ENCODE results near the gene METTL26.

METTL26 gene

DNA sequence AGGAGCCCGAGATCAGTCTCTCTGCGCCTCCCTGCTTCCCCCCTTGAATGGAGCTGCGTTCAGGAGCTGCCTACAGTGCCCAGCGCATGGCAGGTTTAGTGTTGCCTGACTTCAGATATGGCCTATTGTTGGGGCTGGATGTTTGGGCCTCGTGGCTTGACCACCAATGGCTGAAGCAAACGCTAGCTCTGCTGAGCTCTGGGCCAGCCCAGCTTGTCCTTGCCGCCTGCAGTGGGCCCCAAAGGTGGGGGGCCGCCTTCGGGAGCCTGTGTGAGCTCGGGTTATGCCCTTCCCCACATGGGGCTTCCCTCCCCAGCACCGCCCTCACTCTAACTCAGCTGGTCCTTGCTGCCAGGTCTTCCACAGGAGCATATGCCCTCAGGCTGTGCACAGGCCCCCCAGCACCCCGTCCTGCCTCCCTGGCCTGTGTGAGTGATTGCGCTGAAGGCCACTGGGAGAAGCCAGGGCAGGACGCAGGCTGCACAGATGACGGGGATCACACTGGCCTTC is 2.0 kb upstream of the METTL26 start:
- no peak for DNase-seq (ENCODE audit: low read depth in 2 of 2)

DNA sequence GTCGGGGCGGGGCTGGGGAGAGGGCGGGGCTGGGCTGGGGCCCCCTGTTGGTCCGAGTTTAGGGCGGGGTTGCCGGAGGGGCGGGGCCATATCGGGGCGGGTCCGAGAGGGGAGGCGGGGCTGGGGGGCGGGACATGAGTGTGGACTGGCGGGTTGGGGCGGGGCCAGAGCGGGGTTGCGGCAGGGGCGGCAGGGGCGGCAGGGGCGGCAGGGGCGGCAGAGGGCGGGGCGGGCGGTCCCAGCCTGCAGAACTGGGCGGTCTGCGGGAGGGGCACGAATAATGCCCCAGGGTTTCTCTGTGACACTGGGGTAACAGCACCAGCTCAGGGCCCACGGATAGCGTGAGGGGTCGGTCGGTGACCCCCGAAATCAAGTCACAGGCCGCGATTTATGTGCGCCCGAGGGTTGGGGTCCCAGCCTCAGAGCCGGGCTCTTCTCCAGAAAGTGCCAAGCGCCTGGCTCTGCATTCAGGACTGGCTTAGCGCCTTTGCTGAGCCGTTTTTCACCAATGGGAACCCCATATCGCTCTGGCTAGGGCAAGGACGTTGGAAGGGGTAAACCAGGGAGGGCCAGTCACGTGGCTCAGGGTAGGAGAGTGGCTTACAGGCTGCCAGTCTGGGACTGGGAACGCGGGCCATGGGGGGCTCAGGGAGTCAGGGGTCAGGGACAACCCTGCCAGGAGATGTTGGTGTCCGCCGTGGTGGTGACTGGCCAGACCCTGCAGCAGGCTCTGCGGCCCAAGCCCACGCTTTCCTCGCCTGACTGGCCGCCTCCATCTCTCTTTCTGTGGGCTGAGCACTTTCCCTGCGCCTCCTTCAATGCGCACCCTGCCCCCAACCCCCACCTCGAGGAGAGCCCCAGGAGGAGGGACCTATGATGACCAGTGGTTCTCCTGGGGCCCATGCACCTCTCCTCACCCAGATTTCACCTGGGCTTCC is 1.2 kb upstream of the METTL26 start:
- peak; percentile 81 to 86 for DNase-seq (ENCODE audit: low read depth in 2 of 2)

DNA sequence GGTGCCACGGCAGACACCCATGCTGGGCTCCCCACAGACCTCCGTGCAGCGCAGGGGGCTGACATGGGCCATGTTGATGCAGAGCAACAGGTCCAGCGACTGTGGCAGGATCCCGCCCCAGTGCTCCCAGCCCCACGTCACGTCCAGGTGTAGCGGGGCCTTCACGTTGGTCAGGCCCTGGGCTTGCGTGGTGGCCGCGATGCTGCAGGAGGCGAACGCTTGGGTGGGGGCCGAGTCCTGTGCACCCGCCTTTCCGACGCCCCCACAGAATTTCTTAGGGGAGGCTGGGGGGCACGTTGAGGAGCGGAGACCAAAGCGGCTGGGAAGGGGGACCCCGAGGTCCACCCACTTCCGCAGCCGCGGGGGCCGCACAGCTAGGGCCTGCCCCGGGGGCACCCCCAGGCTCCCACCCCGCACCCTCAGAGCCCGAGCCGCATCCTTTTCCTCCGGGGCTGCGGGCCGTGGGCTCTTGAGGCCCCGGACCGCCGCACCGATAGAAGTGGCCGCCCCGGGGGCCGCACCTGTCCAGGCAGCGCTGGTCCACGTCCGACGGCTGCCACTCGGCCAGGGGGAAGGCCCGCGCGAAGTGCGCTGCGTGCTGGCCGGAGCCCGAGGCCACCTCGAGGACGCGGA is 416 bp downstream of the METTL26 start:
- no peak for DNase-seq (ENCODE audit: low read depth in 2 of 2)

DNA sequence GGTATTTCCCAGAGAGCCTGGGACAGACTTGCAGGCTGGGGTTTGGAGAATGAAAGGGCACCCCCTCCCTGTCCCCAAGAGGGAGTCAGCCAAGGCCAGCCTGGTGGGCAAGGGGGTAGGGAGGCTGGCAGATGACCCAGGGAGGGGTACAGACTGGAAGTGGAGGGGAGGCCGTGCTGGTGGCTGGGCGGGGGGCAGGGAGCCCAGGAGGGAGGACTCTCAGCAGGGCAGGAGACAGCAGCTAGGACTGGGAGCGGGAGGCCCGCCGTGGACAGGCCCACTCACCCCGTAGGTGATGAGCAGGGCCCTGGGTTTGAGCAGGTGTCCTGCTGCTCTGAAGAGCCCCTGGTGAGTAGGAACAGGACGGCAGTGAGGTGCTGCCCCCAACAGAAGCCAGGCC is 1.1 kb downstream of the METTL26 start:
- no peak for DNase-seq (ENCODE audit: low read depth in 2 of 2)

DNA sequence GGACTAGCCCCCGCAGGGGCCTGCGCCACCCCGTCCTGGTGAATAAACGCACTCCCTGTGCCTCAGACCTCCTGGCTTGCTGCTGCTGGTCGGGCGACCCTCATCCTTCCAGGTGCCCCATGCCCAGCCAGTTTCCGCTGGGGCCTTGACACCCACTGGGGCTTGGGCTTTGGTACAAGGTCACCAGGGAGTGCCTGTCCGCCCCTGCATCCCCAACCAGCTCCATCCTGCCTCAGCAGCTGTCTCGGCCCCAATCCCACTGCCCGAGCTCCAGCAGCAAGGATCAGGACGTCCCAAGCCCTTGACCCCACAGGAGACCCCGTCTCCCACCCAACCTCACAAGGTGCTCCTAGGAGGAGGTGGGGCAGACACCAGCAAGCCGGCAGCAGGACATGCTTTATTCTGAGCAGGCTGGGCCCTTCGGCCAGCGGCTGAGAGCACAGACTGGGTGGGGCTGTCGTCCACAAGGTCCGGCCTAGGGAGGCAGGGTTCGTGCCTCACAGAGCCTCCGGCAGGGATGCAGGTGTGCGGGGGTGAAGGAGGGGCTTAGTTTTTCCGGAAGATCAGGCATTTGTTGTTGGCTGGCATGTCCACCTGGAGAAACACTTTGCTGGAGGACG is 1.9 kb downstream of the METTL26 start:
- no peak for DNase-seq (ENCODE audit: low read depth in 2 of 2)

DNA sequence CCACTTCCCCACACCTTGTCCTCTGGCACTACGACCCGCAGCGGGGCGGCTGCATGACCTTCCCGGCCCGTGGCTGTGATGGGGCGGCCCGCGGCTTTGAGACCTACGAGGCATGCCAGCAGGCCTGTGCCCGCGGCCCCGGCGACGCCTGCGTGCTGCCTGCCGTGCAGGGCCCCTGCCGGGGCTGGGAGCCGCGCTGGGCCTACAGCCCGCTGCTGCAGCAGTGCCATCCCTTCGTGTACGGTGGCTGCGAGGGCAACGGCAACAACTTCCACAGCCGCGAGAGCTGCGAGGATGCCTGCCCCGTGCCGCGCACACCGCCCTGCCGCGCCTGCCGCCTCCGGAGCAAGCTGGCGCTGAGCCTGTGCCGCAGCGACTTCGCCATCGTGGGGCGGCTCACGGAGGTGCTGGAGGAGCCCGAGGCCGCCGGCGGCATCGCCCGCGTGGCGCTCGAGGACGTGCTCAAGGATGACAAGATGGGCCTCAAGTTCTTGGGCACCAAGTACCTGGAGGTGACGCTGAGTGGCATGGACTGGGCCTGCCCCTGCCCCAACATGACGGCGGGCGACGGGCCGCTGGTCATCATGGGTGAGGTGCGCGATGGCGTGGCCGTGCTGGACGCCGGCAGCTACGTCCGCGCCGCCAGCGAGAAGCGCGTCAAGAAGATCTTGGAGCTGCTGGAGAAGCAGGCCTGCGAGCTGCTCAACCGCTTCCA is 2.6 kb downstream of the METTL26 start:
- no peak for DNase-seq (ENCODE audit: low read depth in 2 of 2)

DNA sequence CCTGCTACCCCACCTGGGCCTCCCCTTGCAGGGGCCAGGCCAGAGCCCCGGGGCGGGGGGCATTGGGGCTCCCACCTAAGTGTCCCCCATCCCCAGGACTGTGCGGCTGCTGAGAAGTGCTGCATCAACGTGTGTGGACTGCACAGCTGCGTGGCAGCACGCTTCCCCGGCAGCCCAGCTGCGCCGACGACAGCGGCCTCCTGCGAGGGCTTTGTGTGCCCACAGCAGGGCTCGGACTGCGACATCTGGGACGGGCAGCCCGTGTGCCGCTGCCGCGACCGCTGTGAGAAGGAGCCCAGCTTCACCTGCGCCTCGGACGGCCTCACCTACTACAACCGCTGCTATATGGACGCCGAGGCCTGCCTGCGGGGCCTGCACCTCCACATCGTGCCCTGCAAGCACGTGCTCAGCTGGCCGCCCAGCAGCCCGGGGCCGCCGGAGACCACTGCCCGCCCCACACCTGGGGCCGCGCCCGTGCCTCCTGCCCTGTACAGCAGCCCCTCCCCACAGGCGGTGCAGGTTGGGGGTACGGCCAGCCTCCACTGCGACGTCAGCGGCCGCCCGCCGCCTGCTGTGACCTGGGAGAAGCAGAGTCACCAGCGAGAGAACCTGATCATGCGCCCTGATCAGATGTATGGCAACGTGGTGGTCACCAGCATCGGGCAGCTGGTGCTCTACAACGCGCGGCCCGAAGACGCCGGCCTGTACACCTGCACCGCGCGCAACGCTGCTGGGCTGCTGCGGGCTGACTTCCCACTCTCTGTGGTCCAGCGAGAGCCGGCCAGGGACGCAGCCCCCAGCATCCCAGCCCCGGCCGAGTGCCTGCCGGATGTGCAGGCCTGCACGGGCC is 3.4 kb downstream of the METTL26 start:
- no peak for DNase-seq (ENCODE audit: low read depth in 2 of 2)

DNA sequence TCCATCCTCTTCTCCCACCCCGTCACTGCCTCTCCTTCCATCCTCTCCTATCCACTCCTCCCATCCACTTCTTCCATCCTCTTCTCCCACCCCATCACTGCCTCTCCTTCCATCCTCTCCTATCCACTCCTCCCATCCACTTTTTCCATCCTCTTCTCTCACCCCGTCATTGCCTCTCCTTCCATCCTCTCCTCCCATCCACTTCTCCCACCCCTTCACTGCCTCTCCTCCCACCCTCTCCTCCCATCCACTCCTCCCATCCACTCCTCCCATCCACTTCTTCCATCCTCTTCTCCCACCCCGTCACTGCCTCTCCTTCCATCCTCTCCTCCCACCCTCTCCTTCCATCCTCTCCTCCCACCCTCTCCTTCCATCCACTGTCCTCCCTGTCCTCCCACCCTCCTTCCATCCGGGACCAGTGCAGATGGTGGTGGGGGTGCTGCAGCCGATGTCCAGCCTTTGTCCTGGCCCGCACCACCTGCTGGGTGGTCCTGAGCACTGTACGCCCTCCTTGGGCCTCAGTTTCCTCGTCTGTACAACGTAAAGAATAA is 4.2 kb downstream of the METTL26 start:
- DNase-seq (ENCODE audit: low read depth in 2 of 2) = no peak

DNA sequence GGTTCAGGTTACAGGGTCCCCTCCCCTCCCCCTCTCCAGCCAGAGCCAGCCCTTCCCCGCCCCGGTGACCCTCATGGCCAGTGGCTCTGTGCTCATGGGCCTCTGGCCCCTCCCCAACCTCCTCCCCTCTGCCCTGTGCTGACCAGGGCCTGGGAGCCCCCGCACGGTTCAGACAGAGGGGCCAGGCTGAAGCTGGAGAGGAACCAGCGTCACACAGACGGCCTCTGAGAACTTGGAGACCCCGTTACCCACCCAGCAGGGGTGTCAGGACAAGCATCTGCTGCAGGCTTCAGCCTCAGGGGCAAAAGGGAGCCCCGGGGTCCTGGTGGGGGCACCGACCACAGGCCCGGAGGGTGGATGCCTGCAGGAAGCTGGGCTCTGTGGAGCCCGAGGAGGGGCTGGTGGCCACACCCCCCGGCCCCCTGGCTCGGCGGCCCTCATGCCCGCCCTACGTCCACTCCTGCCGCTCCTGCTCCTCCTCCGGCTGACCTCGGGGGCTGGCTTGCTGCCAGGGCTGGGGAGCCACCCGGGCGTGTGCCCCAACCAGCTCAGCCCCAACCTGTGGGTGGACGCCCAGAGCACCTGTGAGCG is 5.2 kb downstream of the METTL26 start, which contains the start of gene WFIKKN1:
WFIKKN1 (plus strand) TSS at position 171 of the 591 bp plus-strand sequence; CDS start at position 440, 269 bp downstream.
- DNase-seq (ENCODE audit: low read depth in 2 of 2) = no peak

DNA sequence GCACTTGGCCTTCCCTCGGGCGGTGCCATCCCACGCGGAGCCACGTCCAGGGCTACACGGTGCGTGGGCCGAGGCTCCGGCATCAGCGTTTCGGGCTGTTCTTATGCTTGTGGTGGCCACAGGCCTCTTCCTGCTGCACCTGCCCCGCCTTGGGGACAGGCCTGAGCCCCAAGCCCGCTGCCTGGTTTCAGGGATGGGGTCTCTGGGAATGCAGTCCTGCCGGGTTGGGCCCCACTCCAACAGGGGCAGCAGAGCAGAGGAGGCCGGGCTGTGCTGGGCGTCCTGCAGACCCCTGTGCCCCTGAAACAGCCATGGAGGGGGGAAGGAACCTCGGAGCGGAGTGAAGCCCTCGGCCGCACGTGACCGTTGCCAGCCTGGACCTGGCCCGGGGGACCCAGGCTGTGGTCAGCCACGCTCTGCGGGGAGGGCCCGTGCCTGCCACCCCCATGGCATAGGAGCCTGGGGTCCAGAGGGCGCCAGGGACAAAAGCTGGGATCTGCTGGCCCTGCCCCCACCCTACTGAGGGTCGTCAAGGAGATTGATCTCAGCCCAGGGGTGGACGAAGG is 5.8 kb downstream of the METTL26 start:
- no peak for DNase-seq (ENCODE audit: low read depth in 2 of 2)

DNA sequence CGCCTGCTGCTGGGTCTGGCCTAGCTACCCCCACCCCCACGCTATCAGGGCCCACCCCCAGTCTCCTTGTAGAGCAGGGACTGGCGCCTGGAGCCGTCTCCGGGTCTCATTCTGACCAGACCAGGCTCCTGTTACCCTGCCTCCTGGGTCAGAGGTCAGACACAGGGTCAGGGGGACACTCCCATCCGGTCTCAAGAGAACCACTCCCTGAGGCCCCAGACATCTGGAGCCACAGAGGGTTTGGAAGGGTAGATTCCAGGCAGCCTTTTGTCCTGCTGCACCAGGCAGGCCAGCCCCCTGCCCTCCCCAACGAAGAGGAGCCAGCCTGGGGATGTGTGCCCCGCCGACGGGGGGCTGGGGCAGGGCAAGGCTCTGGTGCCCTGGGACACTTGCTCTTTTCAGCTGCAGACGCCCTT is 6.3 kb downstream of the METTL26 start:
- no peak for DNase-seq (ENCODE audit: low read depth in 2 of 2)

DNA sequence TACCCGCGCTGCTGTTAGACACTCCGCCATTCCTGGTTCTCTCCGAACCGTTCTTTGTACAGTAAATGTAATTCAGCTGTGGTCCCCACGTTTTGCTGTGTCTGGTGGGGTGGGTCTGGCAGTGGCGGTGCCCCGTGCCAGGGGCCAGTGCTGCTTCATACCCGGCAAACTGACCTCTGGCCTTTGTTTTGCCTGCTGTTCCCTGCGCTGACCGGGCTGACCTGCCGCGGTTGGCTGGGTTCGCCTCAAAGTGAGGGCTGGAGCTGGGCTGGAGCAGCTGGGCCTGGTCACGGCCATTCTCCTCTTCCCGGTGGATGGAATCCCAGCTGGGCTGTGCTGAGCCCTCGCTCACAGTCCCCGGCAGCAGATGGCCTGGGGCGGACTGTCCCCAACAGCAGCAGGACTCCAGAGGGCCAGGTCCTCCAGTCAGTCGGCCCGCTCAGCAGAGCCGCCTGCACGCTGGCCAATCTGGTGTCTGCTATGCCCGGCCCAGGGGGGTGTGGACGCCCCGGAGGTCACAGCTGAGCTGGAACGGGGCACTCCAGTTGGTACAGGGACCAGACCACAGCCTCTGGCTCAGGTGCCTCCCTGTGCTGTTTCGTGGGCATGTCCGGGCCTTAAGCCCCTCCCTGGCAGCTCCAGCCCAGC is 6.8 kb downstream of the METTL26 start:
- DNase-seq (ENCODE audit: low read depth in 2 of 2) = no peak

DNA sequence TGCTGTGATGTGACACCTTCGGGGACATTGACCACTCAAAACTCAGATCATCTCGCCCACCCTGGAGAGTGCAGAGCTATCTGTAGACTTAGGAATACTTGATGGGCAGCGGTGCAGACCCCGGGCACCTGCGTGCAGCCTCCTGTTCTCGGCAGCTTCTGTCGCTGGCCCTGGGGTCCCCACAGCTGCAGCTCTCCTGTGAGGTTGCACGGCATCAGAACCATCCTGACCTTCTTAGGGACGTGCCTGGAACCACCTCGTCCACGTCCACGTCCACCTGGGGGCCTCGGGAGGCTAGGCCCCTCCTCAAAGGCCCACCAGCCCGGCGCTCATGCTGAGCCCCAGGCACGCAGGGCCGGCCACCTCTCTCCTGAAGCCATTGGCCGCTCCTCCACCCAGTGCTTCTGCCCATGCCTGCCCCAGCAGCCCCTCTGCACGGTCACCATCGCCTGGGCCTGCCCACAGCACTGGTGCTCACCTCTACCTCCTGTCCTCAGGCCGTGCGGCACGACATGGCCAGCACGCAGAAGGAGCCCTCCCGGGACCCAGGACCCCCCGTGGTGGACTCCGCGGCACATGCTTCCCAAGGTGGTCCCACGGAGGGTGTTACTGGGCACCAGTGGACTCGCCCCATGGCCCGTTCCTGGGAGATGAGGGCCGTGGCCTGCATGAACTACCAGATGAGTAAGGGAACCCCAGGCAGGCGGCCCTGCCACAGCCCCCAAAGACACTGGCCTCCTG is 7.6 kb downstream of the METTL26 start:
- no peak for DNase-seq (ENCODE audit: low read depth in 2 of 2)

DNA sequence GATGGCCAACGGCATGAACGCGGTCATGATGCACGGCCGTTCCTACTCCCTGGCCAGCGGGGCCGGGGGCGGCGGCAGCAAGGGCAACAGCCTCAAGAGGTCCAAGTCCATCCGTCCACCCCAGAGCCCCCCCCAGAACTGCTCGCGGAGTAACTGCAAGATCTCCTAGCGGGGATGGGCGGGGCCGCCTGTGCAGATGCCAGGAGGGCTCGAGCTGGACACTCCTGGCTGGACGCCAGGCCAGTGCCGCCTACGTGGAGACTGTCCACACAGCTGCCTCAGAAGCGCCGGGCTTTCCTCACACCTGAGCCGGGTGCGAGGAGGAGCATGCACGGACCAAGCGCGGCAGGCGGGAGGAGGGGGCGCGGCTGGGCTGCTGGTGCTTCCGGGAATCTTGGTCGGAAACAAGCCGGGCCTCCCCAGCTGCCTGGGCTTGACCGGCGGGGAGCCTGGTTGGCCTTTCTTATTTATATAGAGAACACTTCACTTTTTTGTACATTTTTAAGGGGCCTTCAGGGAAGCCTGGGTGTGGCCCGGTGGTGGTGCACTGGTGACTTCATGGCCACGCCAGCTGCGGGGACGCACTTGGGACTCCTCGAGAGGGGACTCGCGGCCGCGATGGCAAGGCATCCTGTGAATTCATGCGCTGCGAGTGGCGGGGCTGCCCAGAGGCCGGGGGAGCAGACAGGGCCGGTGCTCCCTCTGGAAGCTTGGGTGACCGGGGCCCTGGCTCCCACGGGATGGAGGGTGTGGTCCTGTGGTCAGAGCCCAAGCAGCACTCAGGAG is 8.5 kb downstream of the METTL26 start:
- no peak for DNase-seq (ENCODE audit: low read depth in 2 of 2)

DNA sequence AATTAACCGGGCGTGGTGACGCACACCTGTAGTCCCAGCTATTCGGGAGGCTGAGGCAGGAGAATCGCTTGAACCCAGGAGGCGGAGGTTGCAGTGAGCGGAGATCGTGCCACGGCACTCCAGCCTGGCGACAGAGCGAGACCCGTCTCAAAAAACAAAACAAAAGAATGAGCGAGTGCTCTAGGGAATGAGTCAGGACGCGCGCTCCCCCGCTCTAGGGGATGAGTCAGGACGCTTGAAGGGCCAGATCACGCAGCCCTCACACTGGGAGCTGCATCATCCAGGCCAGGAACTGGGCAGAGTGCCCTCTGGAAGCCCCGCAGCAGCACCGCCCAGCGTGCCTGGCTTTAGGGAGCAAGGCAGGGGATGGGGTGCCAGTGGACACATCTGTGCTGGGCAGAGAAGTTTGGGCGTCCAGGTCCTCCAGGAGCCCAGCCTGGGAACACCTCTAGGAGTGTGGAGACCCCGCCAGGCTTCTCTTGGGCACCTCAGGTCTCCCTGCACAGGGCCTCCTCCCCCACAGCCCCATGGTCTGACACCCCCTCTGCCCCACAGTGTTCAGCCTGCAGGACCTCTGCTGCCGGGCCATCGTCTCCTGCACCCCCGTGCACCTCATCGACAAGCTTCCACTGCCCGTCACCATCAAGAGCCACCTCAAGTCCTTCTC is 9.2 kb downstream of the METTL26 start:
- no peak for DNase-seq (ENCODE audit: low read depth in 2 of 2)

DNA sequence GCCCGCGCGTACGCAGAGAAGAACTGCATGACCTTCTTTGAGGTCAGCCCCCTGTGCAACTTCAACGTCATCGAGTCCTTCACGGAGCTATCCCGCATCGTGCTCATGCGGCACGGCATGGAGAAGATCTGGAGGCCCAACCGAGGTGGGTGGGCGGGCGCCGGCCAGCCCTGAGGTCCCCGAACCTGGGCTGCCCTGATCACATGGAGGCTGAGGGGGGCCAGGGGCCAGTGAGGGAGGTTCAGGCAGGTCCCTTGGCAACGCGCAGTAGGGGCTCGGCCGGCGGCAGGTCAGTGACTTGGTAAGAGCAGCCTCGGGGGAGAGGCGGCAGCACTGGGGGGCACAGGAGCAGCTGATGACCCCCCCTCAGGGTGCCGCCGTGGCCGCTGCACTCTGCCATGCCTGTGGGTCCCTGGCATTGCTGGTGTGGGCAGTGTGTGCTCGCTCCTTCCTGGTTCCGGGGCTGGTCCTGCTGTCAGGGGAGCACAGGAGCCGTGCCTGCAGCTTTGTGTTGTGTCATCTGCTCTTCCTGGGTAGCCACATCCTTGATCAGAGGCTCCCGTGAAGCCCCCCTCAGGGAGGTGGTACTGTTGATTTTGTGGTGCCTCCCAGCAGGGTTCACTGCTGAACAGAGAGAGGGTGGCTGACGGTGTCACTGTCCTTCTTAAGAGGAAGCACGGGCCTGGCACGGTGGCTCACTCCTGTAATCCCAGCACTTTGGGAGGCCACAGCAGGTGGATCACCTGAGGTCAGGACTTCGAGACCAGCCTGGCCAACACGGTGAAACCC is 9.9 kb downstream of the METTL26 start:
- no peak for DNase-seq (ENCODE audit: low read depth in 2 of 2)

Measured in stimulated activated CD4-positive, alpha-beta T cell treated with anti-CD3 and anti-CD28 coated beads, Interleukin-1b, Interleukin-23, amount 100 ng/mL, for 1 hour (primary cell).